Sciatic nerve (tissue), 2 donors: Measurements from ENCODE around the gene COIL. TPM values are rescaled to one million over a fixed set of nuclear protein-coding genes. Genes with fewer than 3 reads are reported as not detected.

ENCODE experiments used
- ATAC-seq: fragments of 200-7000 bp; cut with Tn5 transposase; one replicate; pipeline ENCODE4 v1.9.1; 2020; ENCODE audit warnings: mild to moderate bottlenecking, moderate library complexity
- DNase-seq: peaks from one replicate; pipeline ENCODE4 v3.0.0-alpha.2; 2020; ENCODE audit warnings: low spot score
- intact Hi-C: fragments of 100-400 bp; cut with DNase I; formaldehyde crosslinking; loops from one replicate; pipeline ENCODE4 v1.14.2; 2022
- total RNA-seq: library from RNA; stranded (reverse); fragmentation: NEBNext Ultra II Directional; extraction: Animal tissue kit (Norgen Biotek cat#: 25700); gene quantifications from one replicate; pipeline ENCODE4 v1.2.1, GENCODE V29; 2021
- donor health status: DM: no; HTN: no; CAD: no.
- donor health status: DM: no; HTN: no; CAD: no.

COIL gene
- total RNA-seq, 1 donor from 2014 or later: 13.7 TPM

GRCh38 chr17:56893503-56893902, 67.3 kb downstream of the COIL start:
- no peak for ATAC-seq
- intact Hi-C loops: no loop called here
- peak; percentile 28 for DNase-seq

- ATAC-seq (no peak), DNase-seq (no peak)
- intact Hi-C loops: no loop called here
These were observed 68.5 kb downstream of the COIL start for GRCh38 chr17:56892333-56892732.

- intact Hi-C loops: no loop called here
- peak; percentile 63 for DNase-seq
- ATAC-seq: no peak
These were observed 69.1 kb downstream of the COIL start for GRCh38 chr17:56891751-56892150.

GRCh38 chr17:56890906-56891674, 69.8 kb downstream of the COIL start:
- DNase-seq (peak; percentile 21), ATAC-seq (no peak)
- intact Hi-C loops: no loop called here

- intact Hi-C loops: no loop called here
- ATAC-seq (no peak), DNase-seq (no peak)
These were observed 70.5 kb downstream of the COIL start for GRCh38 chr17:56890390-56890789.

Other genes with a start within 250 kb of the COIL start
- 6.2 TPM for gene C17orf67, start 127.1 kb downstream of the COIL start, total RNA-seq
- 16.8 TPM for gene DGKE, start 126.9 kb downstream of the COIL start, total RNA-seq
- gene TRIM25, start 47.0 kb downstream of the COIL start, total RNA-seq: 51.5 TPM
- gene SCPEP1, start 17.1 kb upstream of the COIL start, total RNA-seq: 51.8 TPM
- 25.3 TPM for gene AKAP1, start 124.2 kb upstream of the COIL start, total RNA-seq